Body of pancreas (tissue), 4 donors: ENCODE data around the gene SH3D21. TPM values are rescaled to one million over a fixed set of nuclear protein-coding genes. Genes with fewer than 3 reads are reported as not detected.

Source experiments
- ATAC-seq: fragments of 150-250 bp; one replicate; pipeline ENCODE4 v1.9.1; 2016
- DNase-seq, 4 donors: peaks; one replicate each; pipeline ENCODE4 v3.0.0-alpha.2; 2019
- H3K27ac ChIP-seq, 4 donors: fragments of 200-600 bp; sonication (generic); 1 replicate in 3 of 4; 2 replicates in 1 of 4; pipeline versions ENCODE4 v1.5.1 to v1.6.1; 2016 to 2019; ENCODE audit warnings: mild to moderate bottlenecking in 1 of 4, mixed read lengths in 1 of 4, moderate library complexity in 1 of 4
- H3K27me3 ChIP-seq, 2 donors: fragments of 200-600 bp; sonication (generic); one replicate each; pipeline ENCODE4 v1.6.0; 2016; ENCODE audit warnings: mild to moderate bottlenecking in 1 of 2
- H3K36me3 ChIP-seq, 2 donors: fragments of 200-600 bp; sonication (generic); replicated peaks in 1 of 2; 2 replicates each; pipeline ENCODE4 v1.5.1; 2016; ENCODE audit warnings: low read depth in 2 of 2; ENCODE audit not compliant: insufficient read depth in 1 of 2
- H3K4me1 ChIP-seq: fragments of 200-600 bp; sonication (generic); one replicate; pipeline ENCODE4 v1.6.0; 2016
- H3K4me3 ChIP-seq, 2 donors: fragments of 200-600 bp; sonication (generic); 1 replicate in 1 of 2; 2 replicates in 1 of 2; pipeline ENCODE4 v1.5.1; 2016 to 2019
- H3K9me3 ChIP-seq, 3 donors: fragments of 200-600 bp; sonication (generic); 1 replicate in 2 of 3; 2 replicates in 1 of 3; pipeline ENCODE4 v1.5.1; 2016
- CTCF ChIP-seq, 7 experiments: fragments of 450-650 bp in 4 of 7; fragments of 200-600 bp in 3 of 7; sonication (generic) in 3 of 7; IDR thresholded peaks; one replicate each; pipeline ENCODE4 v1.5.1; 2016 to 2019; ENCODE audit warnings: antibody characterized with exemption in 7 of 7
- POLR2A ChIP-seq, 3 donors: fragments of 450-650 bp; IDR thresholded peaks; one replicate each; pipeline ENCODE4 v1.6.1; 2016; ENCODE audit warnings: antibody characterized with exemption in 3 of 3, mild to moderate bottlenecking in 2 of 3
- WGBS, 2 donors: methylation state at CpG; one replicate each; pipeline ENCODE4 v1.1.5; 2017; 5-methylcytosine and 5-hydroxymethylcytosine counted together
- intact Hi-C: fragments of 100-400 bp; cut with DNase I; formaldehyde crosslinking; loops from one replicate; pipeline ENCODE4 v1.15.1; 2023
- total RNA-seq, 2 donors: library from RNA; depleted of rRNA; stranded (reverse); fragments of >200 nt; gene quantifications; one replicate each; pipeline ENCODE4 v1.1.0, GENCODE V29; 2016

The SH3D21 gene
- total RNA-seq, 2 donors from 2014 or later = 0.33 to 0.52 TPM

- no peaks in the 10 kb centered on the region for H3K4me1 ChIP-seq
- no peaks in the 10 kb centered on the region for H3K36me3 ChIP-seq
- H3K27me3 ChIP-seq = no peaks in the 10 kb centered on the region
- H3K27ac ChIP-seq = no peak overlapping the region
- H3K4me3 ChIP-seq = no peak overlapping the region
- H3K9me3 ChIP-seq = no peaks in the 10 kb centered on the region
- intact Hi-C loops = no loop called here
- WGBS, 2 donors = 88 to 91% methylated on average over 15 of the region's 15 CpGs
- no peak for TF ChIP-seq POLR2A (IDR thresholded peaks at IDR 0.05)
- TF ChIP-seq CTCF (IDR thresholded peaks at IDR 0.05) = no peak
- no peak for ATAC-seq
- no peak for DNase-seq
Measured at GRCh38 chr1:36330940-36331339, 24.8 kb downstream of the SH3D21 start.

GRCh38 chr1:36337830-36338229 lies 31.7 kb downstream of the SH3D21 start:
- intact Hi-C loops = no loop called here
- Histone ChIP-seq H3K4me3 (no peak overlapping the region), H3K36me3 (peaks cover 0 to 5% of the 10 kb centered on the region in 2 donors), H3K9me3 (no peaks in the 10 kb centered on the region), H3K27ac (no peak overlapping the region), H3K4me1 (no peaks in the 10 kb centered on the region), H3K27me3 (no peaks in the 10 kb centered on the region)
- ATAC-seq (no peak), DNase-seq (no peak)
- 72 to 73% methylated on average over 6 of the region's 6 CpGs for WGBS, 2 donors
- TF ChIP-seq CTCF (IDR thresholded peaks at IDR 0.05) = no peak
- no peak for TF ChIP-seq POLR2A (IDR thresholded peaks at IDR 0.05)

- no peaks in the 10 kb centered on the region for H3K9me3 ChIP-seq
- TF ChIP-seq POLR2A (IDR thresholded peaks at IDR 0.05) (no peak), CTCF (IDR thresholded peaks at IDR 0.05) (no peak)
- WGBS, 2 donors = 75 to 81% methylated on average over 5 to 7 of the region's 7 CpGs
- H3K27me3 ChIP-seq = no peaks in the 10 kb centered on the region
- no peak overlapping the region for H3K27ac ChIP-seq
- intact Hi-C loops = no loop called here
- H3K4me3 ChIP-seq = no peak overlapping the region
- DNase-seq (peak in 1 of 4 donors; percentile 24), ATAC-seq (no peak)
- H3K36me3 ChIP-seq = peaks cover 0 to 12% of the 10 kb centered on the region in 2 donors
- H3K4me1 ChIP-seq = no peaks in the 10 kb centered on the region
Measured at GRCh38 chr1:36339215-36339614, 33.0 kb downstream of the SH3D21 start.

- DNase-seq = no peak
- no peaks in the 10 kb centered on the region for H3K27me3 ChIP-seq
- H3K9me3 ChIP-seq = no peaks in the 10 kb centered on the region
- no peak overlapping the region for H3K27ac ChIP-seq
- 74 to 78% methylated on average over 4 to 9 of the region's 9 CpGs for WGBS, 2 donors
- no peaks in the 10 kb centered on the region for H3K4me1 ChIP-seq
- ATAC-seq = no peak
- peaks cover 0 to 13% of the 10 kb centered on the region in 2 donors for H3K36me3 ChIP-seq
- H3K4me3 ChIP-seq = no peak overlapping the region
- intact Hi-C loops = no loop called here
- no peak for TF ChIP-seq CTCF (IDR thresholded peaks at IDR 0.05)
Measured at GRCh38 chr1:36339615-36340014, 33.4 kb downstream of the SH3D21 start.

- ATAC-seq (no peak), DNase-seq (no peak)
- Histone ChIP-seq H3K4me1 (no peaks in the 10 kb centered on the region), H3K4me3 (no peak overlapping the region), H3K36me3 (peaks cover 0 to 26% of the 10 kb centered on the region in 2 donors), H3K9me3 (no peaks in the 10 kb centered on the region), H3K27ac (no peak overlapping the region), H3K27me3 (no peaks in the 10 kb centered on the region)
- TF ChIP-seq POLR2A (IDR thresholded peaks at IDR 0.05) (no peak), CTCF (IDR thresholded peaks at IDR 0.05) (no peak)
- 89 to 90% methylated on average over 20 to 34 of the region's 34 CpGs for whole genome bisulfite sequencing, 2 donors
- intact Hi-C loops = no loop called here
Measured at GRCh38 chr1:36341626-36342320, 35.6 kb downstream of the SH3D21 start.
